Measurements from ENCODE around the gene ZNF662. TPM values are rescaled to one million over a fixed set of nuclear protein-coding genes. Genes with fewer than 3 reads are reported as not detected.

Gene ZNF662
- total RNA-seq, 1 donor from 2014 or later = 0.30 TPM

DNA sequence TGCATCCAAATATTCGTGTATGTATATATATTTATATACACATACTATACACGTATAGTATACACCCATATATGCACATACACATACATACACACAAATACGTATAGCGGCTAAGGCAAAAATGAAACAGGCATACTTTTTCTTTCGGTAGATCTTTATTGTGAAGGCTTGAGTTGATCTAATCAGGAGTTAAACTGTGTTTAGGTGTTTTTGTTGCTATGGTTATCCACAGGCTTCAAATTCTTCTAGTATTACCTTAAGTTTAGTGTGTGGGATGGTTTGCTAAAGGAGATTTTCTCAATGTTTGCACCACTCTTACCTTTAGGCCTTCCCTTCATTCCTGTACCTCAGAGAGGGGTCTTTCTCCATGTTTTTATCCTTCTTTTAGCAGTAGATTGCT is 28.2 kb downstream of the ZNF662 start:
- peaks cover 4% of the 10 kb centered on the region for H3K9me3 Mint-ChIP-seq
- DNase-seq (ENCODE audit: low spot score) = no peak
- H3K27me3 Mint-ChIP-seq (ENCODE audit: low read depth) = peaks cover 5% of the 10 kb centered on the region
- peaks cover 6% of the 10 kb centered on the region for H3K4me1 Mint-ChIP-seq (ENCODE audit: low read depth)
- intact Hi-C loops (cut with micrococcal nuclease) = no loop called here
- no peak overlapping the region for H3K27ac Mint-ChIP-seq
- no peaks in the 10 kb centered on the region for H3K36me3 Mint-ChIP-seq (ENCODE audit: low read depth)
- H3K4me3 Mint-ChIP-seq (ENCODE audit: low read depth) = no peak overlapping the region

DNA sequence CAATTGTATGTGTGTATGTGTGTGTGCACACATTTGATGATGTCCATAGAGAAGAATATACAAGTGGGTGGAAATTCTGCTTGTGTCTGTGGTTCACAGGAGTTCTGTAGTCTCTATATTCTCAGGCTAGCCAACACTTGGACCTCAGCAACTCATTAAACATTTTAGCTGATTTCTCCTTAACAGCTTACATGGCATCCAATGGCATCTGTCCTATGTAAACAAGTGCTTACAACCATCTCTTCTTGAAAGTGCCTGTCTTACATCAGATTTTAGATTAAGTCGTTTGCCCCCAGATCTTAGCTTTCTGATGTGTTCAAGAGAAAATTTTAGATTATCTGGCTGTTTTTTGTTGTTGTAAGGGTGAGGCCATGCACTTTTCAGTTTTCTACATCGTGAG is 29.0 kb downstream of the ZNF662 start:
- no peaks in the 10 kb centered on the region for H3K36me3 Mint-ChIP-seq (ENCODE audit: low read depth)
- no peak overlapping the region for H3K27ac Mint-ChIP-seq
- intact Hi-C loops (cut with micrococcal nuclease) = no loop called here
- no peak for DNase-seq (ENCODE audit: low spot score)
- H3K9me3 Mint-ChIP-seq = peaks cover 4% of the 10 kb centered on the region
- no peak overlapping the region for H3K4me3 Mint-ChIP-seq (ENCODE audit: low read depth)
- peaks cover 6% of the 10 kb centered on the region for H3K4me1 Mint-ChIP-seq (ENCODE audit: low read depth)
- peaks cover 5% of the 10 kb centered on the region for H3K27me3 Mint-ChIP-seq (ENCODE audit: low read depth)

DNA sequence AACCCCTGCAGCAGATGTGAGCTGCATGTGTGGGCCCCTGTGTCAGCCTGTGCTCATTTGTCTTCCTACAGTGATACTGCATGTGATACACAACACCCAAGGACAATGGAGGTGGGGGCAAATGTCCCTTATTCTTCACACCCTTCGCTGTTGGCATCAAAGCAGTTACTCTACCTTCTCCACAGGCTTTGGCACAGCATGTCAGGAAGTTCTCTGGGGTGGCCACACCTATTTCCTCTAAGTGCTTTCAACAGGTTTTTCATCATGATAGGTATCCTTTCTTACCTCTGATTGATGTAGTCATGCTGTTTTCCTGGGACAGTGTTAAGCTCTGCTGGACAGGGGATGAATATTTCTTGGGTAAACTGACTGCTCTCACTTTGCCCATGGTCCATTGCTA is 29.5 kb downstream of the ZNF662 start:
- Mint-ChIP-seq H3K27ac (no peak overlapping the region), H3K27me3 (ENCODE audit: low read depth) (peaks cover 5% of the 10 kb centered on the region), H3K36me3 (ENCODE audit: low read depth) (no peaks in the 10 kb centered on the region), H3K4me3 (ENCODE audit: low read depth) (no peak overlapping the region), H3K4me1 (ENCODE audit: low read depth) (peaks cover 6% of the 10 kb centered on the region), H3K9me3 (peaks cover 4% of the 10 kb centered on the region)
- no peak for DNase-seq (ENCODE audit: low spot score)
- intact Hi-C loops (cut with micrococcal nuclease) = no loop called here

DNA sequence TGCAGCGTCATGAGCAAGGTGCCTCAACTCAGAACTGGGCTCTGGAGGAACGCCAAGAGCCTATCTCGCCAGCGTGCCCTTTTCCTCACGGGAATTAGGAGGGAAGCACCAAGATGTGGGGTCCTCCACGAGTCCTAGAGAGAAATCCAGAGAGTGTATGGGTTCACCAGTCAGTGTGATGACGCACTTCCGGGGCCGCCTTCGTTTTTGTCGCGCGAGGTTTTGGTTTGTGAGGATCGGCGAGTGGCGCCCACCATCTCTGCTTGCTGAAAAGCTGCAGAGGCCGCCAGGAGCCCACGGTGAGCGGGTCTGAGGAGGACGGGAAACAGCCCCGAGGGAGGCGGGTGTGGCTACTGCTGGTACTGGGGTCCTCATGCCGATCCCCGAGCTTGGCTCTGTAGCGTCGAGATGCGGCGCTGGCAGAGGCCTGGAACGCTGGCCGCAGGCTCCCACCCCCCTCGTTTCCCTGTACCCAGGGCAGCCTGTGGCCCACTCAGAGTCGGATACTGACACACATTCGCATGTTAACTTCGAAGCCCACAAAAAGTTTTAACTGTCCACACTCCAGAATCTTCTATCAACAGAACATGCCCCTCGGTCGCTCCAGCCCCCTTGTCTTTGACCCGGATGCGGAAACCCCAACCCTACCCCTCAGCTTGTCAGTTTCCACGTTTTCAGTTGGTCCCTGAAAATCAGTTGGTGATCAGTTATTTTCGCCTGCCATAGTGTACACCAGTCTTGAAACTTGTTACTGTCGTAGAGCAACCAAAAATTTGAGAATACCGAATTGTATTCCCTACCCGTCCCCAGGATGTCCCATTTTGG is 30.4 kb downstream of the ZNF662 start:
- no peak overlapping the region for H3K4me3 Mint-ChIP-seq (ENCODE audit: low read depth)
- H3K27me3 Mint-ChIP-seq (ENCODE audit: low read depth) = peaks cover 5% of the 10 kb centered on the region
- H3K27ac Mint-ChIP-seq = no peak overlapping the region

DNA sequence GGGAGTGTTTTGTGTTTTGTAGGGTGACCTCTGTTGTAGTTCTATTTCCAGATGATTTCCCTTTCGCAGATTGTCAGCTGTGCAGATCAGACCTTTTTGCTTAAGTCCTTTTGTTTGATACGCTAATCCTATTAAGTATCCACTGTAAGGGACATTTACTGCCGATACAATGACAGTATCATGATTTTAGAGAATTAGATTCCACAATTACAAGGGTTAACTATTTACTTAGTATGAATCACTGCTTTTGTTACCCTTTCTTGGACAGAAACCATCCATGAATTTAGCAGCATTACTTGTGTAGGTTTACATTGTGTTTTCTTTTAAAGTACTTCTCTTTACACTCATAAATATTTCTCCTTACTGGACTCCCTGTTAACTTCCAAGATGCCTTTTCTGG is 31.4 kb downstream of the ZNF662 start:
- peaks cover 5% of the 10 kb centered on the region for H3K27me3 Mint-ChIP-seq (ENCODE audit: low read depth)
- intact Hi-C loops (cut with micrococcal nuclease) = no loop called here
- no peaks in the 10 kb centered on the region for H3K36me3 Mint-ChIP-seq (ENCODE audit: low read depth)
- no peak overlapping the region for H3K27ac Mint-ChIP-seq
- peaks cover 6% of the 10 kb centered on the region for H3K4me1 Mint-ChIP-seq (ENCODE audit: low read depth)
- no peak overlapping the region for H3K4me3 Mint-ChIP-seq (ENCODE audit: low read depth)
- no peak for DNase-seq (ENCODE audit: low spot score)
- H3K9me3 Mint-ChIP-seq = peaks cover 4% of the 10 kb centered on the region

More for the DNA sequence above, 30.4 kb downstream of the ZNF662 start:
- DNase-seq (ENCODE audit: low spot score) = no peak
- intact Hi-C loops (cut with micrococcal nuclease) = no loop called here
- Mint-ChIP-seq H3K36me3 (ENCODE audit: low read depth) (no peaks in the 10 kb centered on the region), H3K4me1 (ENCODE audit: low read depth) (peaks cover 6% of the 10 kb centered on the region), H3K9me3 (peaks cover 4% of the 10 kb centered on the region)

DNA sequence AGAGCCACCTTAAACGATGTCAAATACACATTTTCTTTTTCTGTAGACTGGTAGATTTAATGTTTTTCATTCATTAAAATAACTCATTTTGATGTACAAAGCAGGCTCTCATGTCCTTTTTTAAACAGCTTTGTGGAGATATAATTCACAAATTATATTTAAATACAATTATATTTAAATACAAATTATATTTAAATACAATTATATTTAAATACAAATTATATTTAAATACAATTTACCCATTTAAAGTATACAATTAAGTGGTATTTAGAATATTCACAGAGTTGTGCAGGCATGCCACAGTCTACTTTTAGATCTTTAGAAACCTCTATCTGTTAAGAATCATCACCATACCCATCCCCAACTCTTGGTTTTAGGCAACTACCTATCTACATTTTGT is 36.8 kb downstream of the ZNF662 start:
- DNase-seq (ENCODE audit: low spot score) = no peak
- Mint-ChIP-seq H3K4me3 (ENCODE audit: low read depth) (no peak overlapping the region), H3K36me3 (ENCODE audit: low read depth) (no peaks in the 10 kb centered on the region), H3K9me3 (no peaks in the 10 kb centered on the region), H3K4me1 (ENCODE audit: low read depth) (peaks cover 2% of the 10 kb centered on the region), H3K27me3 (ENCODE audit: low read depth) (peaks cover under 1% of the 10 kb centered on the region), H3K27ac (no peak overlapping the region)
- intact Hi-C loops (cut with micrococcal nuclease) = no loop called here

DNA sequence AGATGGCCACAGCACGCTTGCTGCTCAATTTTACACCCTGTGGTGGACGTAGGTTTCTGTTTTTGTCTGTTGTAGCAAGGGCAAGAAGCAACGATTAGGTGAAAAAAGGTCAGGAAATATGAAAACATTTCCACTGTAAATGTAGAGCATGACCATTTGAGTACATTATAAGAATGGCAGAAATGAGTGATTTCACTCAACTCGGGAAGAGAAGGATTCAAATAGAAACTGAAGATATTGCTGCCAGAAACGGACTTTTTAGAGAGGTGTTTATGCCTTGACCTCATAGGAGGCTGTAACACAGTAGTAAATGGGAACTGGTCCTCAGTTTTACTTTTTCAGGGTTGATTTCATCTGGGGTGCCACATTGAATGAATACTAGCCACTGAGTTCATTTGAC is 40.1 kb downstream of the ZNF662 start:
- intact Hi-C loops (cut with micrococcal nuclease) = no loop called here
- Mint-ChIP-seq H3K4me1 (ENCODE audit: low read depth) (peaks cover 2% of the 10 kb centered on the region), H3K27ac (no peak overlapping the region), H3K4me3 (ENCODE audit: low read depth) (no peak overlapping the region), H3K27me3 (ENCODE audit: low read depth) (no peaks in the 10 kb centered on the region), H3K36me3 (ENCODE audit: low read depth) (no peaks in the 10 kb centered on the region), H3K9me3 (no peaks in the 10 kb centered on the region)
- DNase-seq (ENCODE audit: low spot score) = no peak

DNA sequence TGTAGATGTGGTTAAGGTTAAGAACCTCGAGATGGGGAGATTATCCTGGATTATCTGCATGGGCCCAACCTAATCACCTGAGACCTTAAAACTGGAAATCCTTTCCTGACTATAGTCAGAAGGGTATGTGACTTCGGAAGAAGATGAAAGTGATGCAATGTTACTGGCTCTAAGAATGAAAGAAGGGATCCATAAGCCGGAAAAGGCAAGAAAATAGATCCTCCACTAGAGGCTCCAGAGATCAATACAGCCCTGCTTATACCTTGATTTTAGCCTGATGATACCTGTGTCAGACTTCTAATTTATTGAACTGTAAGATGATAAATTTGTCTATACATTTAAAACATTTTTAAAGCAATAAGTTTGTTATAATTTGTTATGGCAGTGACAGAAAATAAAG is 51.6 kb downstream of the ZNF662 start:
- peaks cover 10% of the 10 kb centered on the region for H3K27me3 Mint-ChIP-seq (ENCODE audit: low read depth)
- H3K9me3 Mint-ChIP-seq = no peaks in the 10 kb centered on the region
- no peak overlapping the region for H3K27ac Mint-ChIP-seq
- DNase-seq (ENCODE audit: low spot score) = no peak
- no peaks in the 10 kb centered on the region for H3K36me3 Mint-ChIP-seq (ENCODE audit: low read depth)
- no peaks in the 10 kb centered on the region for H3K4me1 Mint-ChIP-seq (ENCODE audit: low read depth)
- no peak overlapping the region for H3K4me3 Mint-ChIP-seq (ENCODE audit: low read depth)
- intact Hi-C loops (cut with micrococcal nuclease) = no loop called here

DNA sequence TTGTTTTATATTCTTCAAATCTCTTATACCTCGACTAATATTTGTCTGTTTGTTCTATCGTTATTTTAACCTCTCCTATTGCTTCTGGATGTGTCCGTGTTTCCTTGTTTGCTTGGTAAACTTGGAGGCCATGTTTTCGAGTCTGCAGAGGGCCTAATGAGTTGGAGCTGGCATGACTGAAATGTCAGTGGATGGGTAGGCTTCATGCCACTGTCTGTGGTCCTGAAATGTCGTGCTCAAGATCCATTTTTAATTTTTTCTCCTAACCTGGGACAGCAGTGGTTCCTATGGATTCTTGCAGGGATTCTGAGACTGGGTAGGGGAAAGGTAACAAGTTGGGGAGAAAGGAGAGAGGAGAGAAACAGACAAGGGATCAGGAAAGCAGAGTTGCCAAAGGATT is 54.3 kb downstream of the ZNF662 start:
- Mint-ChIP-seq H3K27ac (no peak overlapping the region), H3K27me3 (ENCODE audit: low read depth) (peaks cover 14% of the 10 kb centered on the region), H3K4me3 (ENCODE audit: low read depth) (no peak overlapping the region), H3K9me3 (no peaks in the 10 kb centered on the region), H3K4me1 (ENCODE audit: low read depth) (no peaks in the 10 kb centered on the region), H3K36me3 (ENCODE audit: low read depth) (no peaks in the 10 kb centered on the region)
- no peak for DNase-seq (ENCODE audit: low spot score)
- intact Hi-C loops (cut with micrococcal nuclease) = loop anchor here (10.0 kb wide), 1 partner anchor 545 kb away; no protein-coding TSS in a partner anchor

DNA sequence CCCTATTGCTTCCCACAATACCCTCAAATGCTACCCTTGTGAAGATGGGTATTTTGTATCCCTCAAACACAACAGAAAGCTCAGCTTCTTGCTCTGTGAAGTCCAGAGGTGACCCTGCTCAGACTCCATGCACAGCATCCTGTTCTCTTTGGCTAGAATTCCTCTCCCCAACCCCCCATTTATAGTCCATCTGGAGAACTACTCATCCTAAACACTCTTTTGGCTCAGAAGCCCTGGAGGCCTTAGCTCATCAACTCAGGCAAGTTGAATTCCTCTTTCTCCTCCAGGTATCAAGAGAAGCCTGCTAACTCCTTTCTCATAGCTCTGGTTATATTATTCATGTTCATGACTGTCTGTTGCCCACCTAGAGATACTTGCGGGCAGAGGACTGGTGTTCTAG is 54.8 kb downstream of the ZNF662 start:
- intact Hi-C loops (cut with micrococcal nuclease) = loop anchor here (10.0 kb wide), 1 partner anchor 544 kb away; no protein-coding TSS in a partner anchor
- H3K36me3 Mint-ChIP-seq (ENCODE audit: low read depth) = no peaks in the 10 kb centered on the region
- H3K9me3 Mint-ChIP-seq = no peaks in the 10 kb centered on the region
- no peak overlapping the region for H3K4me3 Mint-ChIP-seq (ENCODE audit: low read depth)
- H3K4me1 Mint-ChIP-seq (ENCODE audit: low read depth) = no peaks in the 10 kb centered on the region
- DNase-seq (ENCODE audit: low spot score) = no peak
- H3K27ac Mint-ChIP-seq = no peak overlapping the region
- peaks cover 14% of the 10 kb centered on the region for H3K27me3 Mint-ChIP-seq (ENCODE audit: low read depth)

DNA sequence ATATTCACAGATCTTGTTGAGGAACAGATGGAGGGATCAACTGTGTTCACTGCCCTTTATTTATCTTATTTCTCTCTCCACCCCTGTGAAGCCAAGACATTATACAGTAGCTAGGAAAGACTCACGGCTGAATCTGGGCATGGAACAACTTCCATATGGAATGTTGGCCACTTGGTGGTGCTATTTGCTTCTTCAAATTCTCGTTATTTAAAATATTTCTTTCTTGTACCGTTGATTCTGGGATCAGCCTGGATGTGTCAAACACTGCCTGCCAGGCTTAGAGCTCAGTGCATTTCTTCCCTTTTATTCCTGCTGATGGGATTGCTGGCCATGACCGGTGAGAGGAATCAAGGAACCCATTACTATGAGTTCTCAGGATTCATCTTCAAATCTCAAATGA is 55.7 kb downstream of the ZNF662 start:
- H3K9me3 Mint-ChIP-seq = no peaks in the 10 kb centered on the region
- no peaks in the 10 kb centered on the region for H3K36me3 Mint-ChIP-seq (ENCODE audit: low read depth)
- H3K27ac Mint-ChIP-seq = no peak overlapping the region
- peaks cover 14% of the 10 kb centered on the region for H3K27me3 Mint-ChIP-seq (ENCODE audit: low read depth)
- no peaks in the 10 kb centered on the region for H3K4me1 Mint-ChIP-seq (ENCODE audit: low read depth)
- intact Hi-C loops (cut with micrococcal nuclease) = loop anchor here (10.0 kb wide), 1 partner anchor 543 kb away; no protein-coding TSS in a partner anchor
- no peak overlapping the region for H3K4me3 Mint-ChIP-seq (ENCODE audit: low read depth)
- no peak for DNase-seq (ENCODE audit: low spot score)

DNA sequence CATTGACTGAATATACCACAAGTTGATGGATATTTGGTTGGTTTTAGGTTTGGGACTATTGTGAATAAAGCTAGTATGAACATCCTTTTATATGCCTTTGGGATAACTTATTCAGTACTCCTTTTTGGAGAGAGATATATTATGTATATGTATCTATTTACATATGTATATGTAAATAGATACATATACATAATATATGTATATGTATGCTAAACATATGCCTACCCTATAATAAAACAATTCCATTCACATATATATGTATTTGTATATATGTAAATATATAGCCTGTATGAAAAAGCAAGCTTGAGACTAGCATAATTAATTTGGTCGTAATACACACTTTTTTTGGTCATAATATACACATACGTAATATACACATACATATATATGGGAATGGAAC is 57.3 kb downstream of the ZNF662 start:
- Mint-ChIP-seq H3K27me3 (ENCODE audit: low read depth) (peaks cover 15% of the 10 kb centered on the region), H3K4me3 (ENCODE audit: low read depth) (no peak overlapping the region), H3K4me1 (ENCODE audit: low read depth) (no peaks in the 10 kb centered on the region), H3K27ac (no peak overlapping the region), H3K9me3 (no peaks in the 10 kb centered on the region), H3K36me3 (ENCODE audit: low read depth) (no peaks in the 10 kb centered on the region)
- intact Hi-C loops (cut with micrococcal nuclease) = loop anchor here (10.0 kb wide), 1 partner anchor 542 kb away; no protein-coding TSS in a partner anchor
- no peak for DNase-seq (ENCODE audit: low spot score)

DNA sequence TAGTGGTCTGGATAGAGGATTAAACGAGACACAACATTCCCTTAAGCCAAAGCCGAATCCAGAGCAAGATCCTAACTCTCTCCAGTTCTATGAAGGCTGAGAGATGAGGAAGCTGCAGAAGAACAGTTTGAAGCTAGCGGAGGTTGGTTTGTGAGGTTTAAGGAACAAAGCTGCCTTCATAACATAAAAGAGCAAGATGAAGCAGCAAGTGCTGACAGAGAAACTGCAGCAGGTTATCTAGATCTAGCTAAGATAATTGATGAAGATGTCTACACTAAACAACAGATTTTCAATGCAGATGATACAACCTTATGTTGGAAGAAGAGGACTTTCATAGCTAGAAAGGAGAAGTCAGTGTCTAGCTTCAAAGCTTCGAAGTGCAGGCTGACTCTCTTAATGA is 58.3 kb downstream of the ZNF662 start:
- DNase-seq (ENCODE audit: low spot score) = no peak
- Mint-ChIP-seq H3K27ac (no peak overlapping the region), H3K9me3 (no peaks in the 10 kb centered on the region), H3K27me3 (ENCODE audit: low read depth) (peaks cover 11% of the 10 kb centered on the region), H3K4me1 (ENCODE audit: low read depth) (no peaks in the 10 kb centered on the region), H3K36me3 (ENCODE audit: low read depth) (no peaks in the 10 kb centered on the region), H3K4me3 (ENCODE audit: low read depth) (no peak overlapping the region)
- intact Hi-C loops (cut with micrococcal nuclease) = loop anchor here (10.0 kb wide), 1 partner anchor 541 kb away; no protein-coding TSS in a partner anchor

All from activated T-helper 2 cell treated with anti-CD3 and anti-CD28 coated beads, Interferon-gamma antibody, Interleukin-2, Interleukin-4, amounts not matched to agents 10 μg/mL and 5 μg/mL and 100 μg/mL, durations not matched to agents 14 hours and 24 hours and 36 hours (primary cell).